Choroid plexus epithelial cell (primary cell): ENCODE measurements around the gene ANGPTL2.

Experiments
- DNase-seq: peaks from one replicate; pipeline ENCODE4 v3.0.0-alpha.2; 2010; ENCODE audit warnings: low read depth
- H3K4me3 ChIP-seq: 2 replicates; pipeline ENCODE4 v1.5.1; 2011; ENCODE audit warnings: low read depth, mild to moderate bottlenecking, control low read depth, low read length, moderate library complexity
- CTCF ChIP-seq: conservative IDR thresholded peaks from 2 replicates; pipeline ENCODE4 v1.5.1; 2011; ENCODE audit warnings: low read depth, mild to moderate bottlenecking, control low read depth, inconsistent platforms, low read length, moderate library complexity

Gene ANGPTL2

GRCh38 chr9:127066060-127066850 lies 56.2 kb downstream of the ANGPTL2 start:
- no peak for TF ChIP-seq CTCF
- H3K4me3 ChIP-seq = no peak overlapping the region
- peak; percentile 76 for DNase-seq

GRCh38 chr9:127065592-127065991 lies 56.8 kb downstream of the ANGPTL2 start:
- DNase-seq = peak; percentile 54
- no peak for TF ChIP-seq CTCF
- H3K4me3 ChIP-seq = no peak overlapping the region

- no peak for TF ChIP-seq CTCF
- no peak overlapping the region for H3K4me3 ChIP-seq
- DNase-seq = no peak
Observed at GRCh38 chr9:127064335-127064734, 58.1 kb downstream of the ANGPTL2 start.

GRCh38 chr9:127061411-127061810 lies 61.0 kb downstream of the ANGPTL2 start:
- no peak for TF ChIP-seq CTCF
- H3K4me3 ChIP-seq = no peak overlapping the region
- no peak for DNase-seq

- no peak for TF ChIP-seq CTCF
- no peak for DNase-seq
- no peak overlapping the region for H3K4me3 ChIP-seq
Observed at GRCh38 chr9:127059765-127060361, 62.6 kb downstream of the ANGPTL2 start.

GRCh38 chr9:127059030-127059429 lies 63.4 kb downstream of the ANGPTL2 start:
- no peak for DNase-seq
- no peak for TF ChIP-seq CTCF
- H3K4me3 ChIP-seq = no peak overlapping the region

GRCh38 chr9:127058645-127059021 lies 63.8 kb downstream of the ANGPTL2 start:
- TF ChIP-seq CTCF = no peak
- H3K4me3 ChIP-seq = no peak overlapping the region
- DNase-seq = no peak
